B cell (primary cell): ENCODE measurements around the gene ANAPC13. TPM values are rescaled to one million over a fixed set of nuclear protein-coding genes. Genes with fewer than 3 reads are reported as not detected.

Experiments used
- ATAC-seq: fragments of 200-7000 bp; cut with Tn5 transposase; one replicate; pipeline ENCODE4 v1.10.0; 2021; ENCODE audit warnings: low read depth, mild to moderate bottlenecking, moderate number of reproducible peaks, moderate library complexity
- CTCF ChIA-PET: fragments of 350-600 bp; sonication (Branson Sonifier 250); formaldehyde crosslinking; loops from one replicate; lab custom pipeline; 2021; ENCODE audit warnings: antibody characterized with exemption, inconsistent platforms; lab: Charles Lee
- POLR2A ChIA-PET: fragments of 350-600 bp; sonication (Branson Sonifier 250); formaldehyde crosslinking; loops from one replicate; lab custom pipeline; 2021; ENCODE audit warnings: antibody characterized with exemption; lab: Charles Lee
- DNase-seq: peaks from one replicate; pipeline ENCODE4 v3.0.0; 2013
- H2AFZ ChIP-seq: 2 replicates; pipeline ENCODE4 v1.6.1; 2012; ENCODE audit warnings: mild to moderate bottlenecking, low read depth, low read length; ENCODE audit not compliant: insufficient read depth, poor library complexity, severe bottlenecking
- H3K27ac ChIP-seq, 2 donors: 1 replicate in 1 of 2; 2 replicates in 1 of 2; pipeline ENCODE4 v1.5.1; 2012 to 2013; ENCODE audit warnings: low read length in 2 of 2, mild to moderate bottlenecking in 2 of 2, moderate library complexity in 1 of 2
- H3K27me3 ChIP-seq, 4 experiments: fragments of 200-600 bp in 1 of 4; sonication (generic) in 1 of 4; replicated peaks in 1 of 4; 1 replicate in 2 of 4; 2 replicates in 2 of 4; pipeline versions ENCODE4 v1.6.1 to v1.7.0; 2013 to 2016; ENCODE audit warnings: low read length in 3 of 4, mild to moderate bottlenecking in 2 of 4, mixed read lengths in 1 of 4, moderate library complexity in 1 of 4; ENCODE audit not compliant: insufficient read depth in 4 of 4, control insufficient read depth in 3 of 4; ENCODE audit errors: control extremely low read depth in 1 of 4
- H3K36me3 ChIP-seq, 2 experiments: replicated peaks in 1 of 2; 1 replicate in 1 of 2; 2 replicates in 1 of 2; pipeline versions ENCODE4 v1.6.1 to v1.7.1; 2013; ENCODE audit warnings: low read length in 1 of 2; ENCODE audit not compliant: insufficient read depth in 2 of 2, control insufficient read depth in 1 of 2; ENCODE audit errors: control extremely low read depth in 1 of 2, extremely low read depth in 1 of 2
- H3K4me1 ChIP-seq, 2 donors: fragments of 200-600 bp in 1 of 2; sonication (generic) in 1 of 2; 1 replicate in 1 of 2; 2 replicates in 1 of 2; pipeline versions ENCODE4 v1.5.1 to v1.6.1; 2013 to 2017; ENCODE audit warnings: low read length in 2 of 2; ENCODE audit not compliant: control insufficient read depth in 2 of 2, insufficient read depth in 2 of 2
- H3K4me2 ChIP-seq: replicated peaks from 2 replicates; pipeline ENCODE3; 2012; ENCODE audit warnings: mild to moderate bottlenecking, low read depth, low read length; ENCODE audit not compliant: poor library complexity, severe bottlenecking
- H3K4me3 ChIP-seq, 5 experiments: fragments of 200-600 bp in 1 of 5; sonication (generic) in 1 of 5; 1 replicate in 3 of 5; 2 replicates in 2 of 5; pipeline versions ENCODE4 v1.5.1 to v1.7.0; 2011 to 2016; ENCODE audit warnings: low read length in 4 of 5, mild to moderate bottlenecking in 4 of 5, low read depth in 2 of 5, control low read depth in 1 of 5, moderate library complexity in 1 of 5; ENCODE audit not compliant: insufficient read depth in 1 of 5; ENCODE audit errors: control extremely low read depth in 1 of 5, extremely low read depth in 1 of 5
- H3K79me2 ChIP-seq: fragments of 200-600 bp; sonication (generic); one replicate; pipeline ENCODE4 v1.6.0; 2016; ENCODE audit warnings: low read length; ENCODE audit not compliant: control insufficient read depth, insufficient read depth
- H3K9ac ChIP-seq: fragments of 200-600 bp; sonication (generic); 2 replicates; pipeline ENCODE4 v1.6.1; 2017; ENCODE audit warnings: mild to moderate bottlenecking, low read length, moderate library complexity
- H3K9me3 ChIP-seq, 3 donors: one replicate each; pipeline versions ENCODE4 v1.6.1 to v1.7.1; 2013; ENCODE audit warnings: low read length in 2 of 3; ENCODE audit not compliant: control insufficient read depth in 2 of 3, insufficient read depth in 1 of 3; ENCODE audit errors: control extremely low read depth in 1 of 3
- H4K20me1 ChIP-seq: 2 replicates; pipeline ENCODE4 v1.6.0; 2012; ENCODE audit warnings: mild to moderate bottlenecking, low read length; ENCODE audit not compliant: insufficient read depth, control insufficient read depth, poor library complexity, severe bottlenecking
- H3K27ac Mint-ChIP-seq: one replicate; pipeline ENCODE4 v1.8.0; 2021; ENCODE audit warnings: mixed read lengths
- H3K27me3 Mint-ChIP-seq: one replicate; pipeline ENCODE4 v1.8.0; 2021; ENCODE audit warnings: mixed read lengths
- H3K4me1 Mint-ChIP-seq: one replicate; pipeline ENCODE4 v1.8.0; 2021; ENCODE audit warnings: mixed read lengths
- H3K4me3 Mint-ChIP-seq: one replicate; pipeline ENCODE4 v1.8.0; 2021; ENCODE audit warnings: mixed read lengths
- H3K9me3 Mint-ChIP-seq: one replicate; pipeline ENCODE4 v1.8.0; 2022; ENCODE audit warnings: mixed read lengths; ENCODE audit not compliant: insufficient read depth
- EZH2 ChIP-seq: IDR thresholded peaks from 2 replicates; pipeline ENCODE4 v1.6.1; 2012; ENCODE audit warnings: borderline replicate concordance, low read depth, mild to moderate bottlenecking, moderate library complexity, low read length; ENCODE audit not compliant: insufficient read depth, poor library complexity, severe bottlenecking
- WGBS: methylation state at CpG from one replicate; pipeline ENCODE4 v1.1.5; 2013; ENCODE audit warnings: missing lambda C conversion rate; ENCODE audit not compliant: insufficient coverage; 5-methylcytosine and 5-hydroxymethylcytosine counted together
- intact Hi-C: fragments of 100-400 bp; cut with micrococcal nuclease; formaldehyde crosslinking; loops from one replicate; pipeline ENCODE4 v1.10.0; 2022
- polyA plus RNA-seq: library from polyadenylated mRNA; depleted of rRNA; stranded (reverse); fragments of >200 nt; gene quantifications from 2 replicates; pipeline ENCODE4 v1.2.3, GENCODE V29; 2012
- total RNA-seq, 2 donors: library from RNA; stranded (reverse); fragments of 120-200 nt in 1 of 2; gene quantifications; 1 replicate in 1 of 2; 2 replicates in 1 of 2; pipeline versions ENCODE4 v1.2.3 to v1.2.4, GENCODE V29; 2013 to 2022
- TF ChIP-seq, protein P1 (sequence below): fragments of 200-600 bp; IDR thresholded peaks from one replicate; pipeline ENCODE4 v1.8.0; 2022; ENCODE audit warnings: antibody characterized with exemption, mild to moderate bottlenecking

The ANAPC13 gene
- total and polyA plus RNA-seq, 2 donors (not counting 1 experiment from before 2014, with no cell fraction given) = 13.0 to 29.3 TPM

- H3K9ac ChIP-seq = no peak overlapping the region
- no peak for DNase-seq
- H3K9me3 Mint-ChIP-seq = no peaks in the 10 kb centered on the region
- peaks cover 15 to 58% of the 10 kb centered on the region in 2 experiments for H3K36me3 ChIP-seq
- no peak for TF ChIP-seq EZH2
- TF ChIP-seq, protein P1, sequence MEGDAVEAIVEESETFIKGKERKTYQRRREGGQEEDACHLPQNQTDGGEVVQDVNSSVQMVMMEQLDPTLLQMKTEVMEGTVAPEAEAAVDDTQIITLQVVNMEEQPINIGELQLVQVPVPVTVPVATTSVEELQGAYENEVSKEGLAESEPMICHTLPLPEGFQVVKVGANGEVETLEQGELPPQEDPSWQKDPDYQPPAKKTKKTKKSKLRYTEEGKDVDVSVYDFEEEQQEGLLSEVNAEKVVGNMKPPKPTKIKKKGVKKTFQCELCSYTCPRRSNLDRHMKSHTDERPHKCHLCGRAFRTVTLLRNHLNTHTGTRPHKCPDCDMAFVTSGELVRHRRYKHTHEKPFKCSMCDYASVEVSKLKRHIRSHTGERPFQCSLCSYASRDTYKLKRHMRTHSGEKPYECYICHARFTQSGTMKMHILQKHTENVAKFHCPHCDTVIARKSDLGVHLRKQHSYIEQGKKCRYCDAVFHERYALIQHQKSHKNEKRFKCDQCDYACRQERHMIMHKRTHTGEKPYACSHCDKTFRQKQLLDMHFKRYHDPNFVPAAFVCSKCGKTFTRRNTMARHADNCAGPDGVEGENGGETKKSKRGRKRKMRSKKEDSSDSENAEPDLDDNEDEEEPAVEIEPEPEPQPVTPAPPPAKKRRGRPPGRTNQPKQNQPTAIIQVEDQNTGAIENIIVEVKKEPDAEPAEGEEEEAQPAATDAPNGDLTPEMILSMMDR = no peak
- H3K9me3 ChIP-seq = no peaks in the 10 kb centered on the region
- ChIA-PET CTCF (interaction anchor here (1.1 to 7.9 kb wide), 6 partner anchors 9 to 278 kb away, joined by 3 to 189 read pairs (median 48); partner anchors contain the start of genes ANAPC13 and CEP63), POLR2A (no interaction called here)
- no peaks in the 10 kb centered on the region for H3K27me3 Mint-ChIP-seq
- ATAC-seq = no peak
- WGBS = 84% methylated on average over 3 of the region's 4 CpGs
- no peak overlapping the region for H3K27ac ChIP-seq
- H3K27me3 ChIP-seq = no peaks in the 10 kb centered on the region
- no peak overlapping the region for H3K4me3 Mint-ChIP-seq
- no peaks in the 10 kb centered on the region for H3K79me2 ChIP-seq
- intact Hi-C loops = no loop called here
- H4K20me1 ChIP-seq = no peaks in the 10 kb centered on the region
- no peak overlapping the region for H3K27ac Mint-ChIP-seq
- no peaks in the 10 kb centered on the region for H3K4me1 Mint-ChIP-seq
- no peaks in the 10 kb centered on the region for H3K4me1 ChIP-seq
- no peak overlapping the region for H2AFZ ChIP-seq
- H3K4me2 ChIP-seq = no peak overlapping the region
- no peak overlapping the region for H3K4me3 ChIP-seq
Observed at GRCh38 chr3:134476306-134476705, 9.5 kb downstream of the ANAPC13 start.

GRCh38 chr3:134474956-134475355 is 10.8 kb downstream of the ANAPC13 start:
- 95% methylated on average over 4 of the region's 5 CpGs for WGBS
- CTCF ChIA-PET = interaction anchor here (0.5 to 7.9 kb wide), 15 partner anchors 8 to 1748 kb away, joined by 3 to 189 read pairs (median 4); partner anchors contain the start of genes ANAPC13 and CEP63
- Histone ChIP-seq H3K36me3 (peaks cover 13 to 46% of the 10 kb centered on the region in 2 experiments), H3K9me3 (no peaks in the 10 kb centered on the region), H3K4me2 (no peak overlapping the region), H3K4me1 (no peaks in the 10 kb centered on the region), H3K27ac (no peak overlapping the region), H4K20me1 (no peaks in the 10 kb centered on the region), H3K9ac (no peak overlapping the region), H3K4me3 (no peak overlapping the region), H2AFZ (no peak overlapping the region), H3K79me2 (no peaks in the 10 kb centered on the region), H3K27me3 (no peaks in the 10 kb centered on the region)
- POLR2A ChIA-PET = no interaction called here
- Mint-ChIP-seq H3K9me3 (no peaks in the 10 kb centered on the region), H3K27ac (no peak overlapping the region), H3K4me3 (no peak overlapping the region), H3K27me3 (no peaks in the 10 kb centered on the region), H3K4me1 (no peaks in the 10 kb centered on the region)
- no peak for TF ChIP-seq EZH2
- TF ChIP-seq, protein P1 = no peak
- intact Hi-C loops = loop anchor here (1.0 to 5.0 kb wide), 5 partner anchors 167 to 1748 kb away; no protein-coding TSS in a partner anchor
- DNase-seq (no peak), ATAC-seq (no peak)
